Neural cell (in vitro differentiated cells): Measurements from ENCODE around the gene SDK2.

Experiments
- CTCF ChIP-seq: fragments of 450-650 bp; IDR thresholded peaks from 2 replicates; pipeline ENCODE4 v1.5.1; 2014; ENCODE audit warnings: antibody characterized with exemption, mild to moderate bottlenecking, moderate library complexity; ENCODE audit not compliant: poor library complexity, severe bottlenecking
- EP300 ChIP-seq: fragments of 450-650 bp; conservative IDR thresholded peaks from 2 replicates; pipeline ENCODE4 v1.6.1; 2014; ENCODE audit warnings: antibody characterized with exemption, mild to moderate bottlenecking, moderate library complexity; ENCODE audit not compliant: poor library complexity, severe bottlenecking
- POLR2AphosphoS5 ChIP-seq: IDR thresholded peaks from 2 replicates; pipeline ENCODE4 v1.6.1; 2012
- SMC3 ChIP-seq: fragments of 450-650 bp; conservative IDR thresholded peaks from 2 replicates; pipeline ENCODE4 v1.6.1; 2014; ENCODE audit warnings: antibody characterized with exemption, mild to moderate bottlenecking, moderate library complexity; ENCODE audit not compliant: poor library complexity

- TF ChIP-seq CTCF (no peak), SMC3 (no peak), POLR2AphosphoS5 (no peak), EP300 (no peak)
Observed at GRCh38 chr17:73437826-73438225, 206.4 kb downstream of the SDK2 start.
